GM04504 (cell line): ENCODE data around the gene YIF1A.
"Not testable (repeated sequence)": the region's sequence is repeated elsewhere in the genome, so short reads cannot be mapped to it uniquely, and the experiment has no call there.

Experiments
- DNase-seq: peaks from one replicate; pipeline ENCODE4 v3.0.0-alpha.2; 2012; ENCODE audit warnings: low read depth

The YIF1A gene

GRCh38 chr11:66311965-66312548 is 23.1 kb upstream of the YIF1A start:
- peak; percentile 73 for DNase-seq

- DNase-seq, result no peak
These were observed 22.6 kb upstream of the YIF1A start for GRCh38 chr11:66311470-66311964.

- DNase-seq, result not testable (repeated sequence)
These were observed 22.0 kb upstream of the YIF1A start for GRCh38 chr11:66310803-66311440.

- no peak for DNase-seq
These were observed 21.4 kb upstream of the YIF1A start for GRCh38 chr11:66310324-66310723.

GRCh38 chr11:66309475-66309874 is 20.5 kb upstream of the YIF1A start:
- DNase-seq, result no peak

- no peak for DNase-seq
These were observed 13.7 kb upstream of the YIF1A start for GRCh38 chr11:66302656-66303055.

- no peak for DNase-seq
These were observed 10.2 kb upstream of the YIF1A start for GRCh38 chr11:66299186-66299585.

- DNase-seq, result no peak
These were observed 8.7 kb upstream of the YIF1A start for GRCh38 chr11:66297610-66298009.

- no peak for DNase-seq
These were observed 6.0 kb upstream of the YIF1A start for GRCh38 chr11:66294626-66295620.

- DNase-seq, result no peak
These were observed 5.1 kb upstream of the YIF1A start for GRCh38 chr11:66293777-66294625.

- no peak for DNase-seq
These were observed 4.4 kb upstream of the YIF1A start for GRCh38 chr11:66293352-66293751.

- DNase-seq, result no peak
These were observed 3.8 kb upstream of the YIF1A start for GRCh38 chr11:66292543-66293332.

GRCh38 chr11:66291706-66292542 is 3.0 kb upstream of the YIF1A start, which contains the start of gene TMEM151A:
TSS of gene TMEM151A (plus strand) at chr11:66291894. CDS start at chr11:66292014, 120 bp downstream.
- no peak for DNase-seq

GRCh38 chr11:66291303-66291705 is 2.4 kb upstream of the YIF1A start:
- no peak for DNase-seq

- no peak for DNase-seq
These were observed 1.3 kb upstream of the YIF1A start for GRCh38 chr11:66290330-66290621.

- DNase-seq, result no peak
These were observed 796 bp upstream of the YIF1A start for GRCh38 chr11:66289548-66290329.

- no peak for DNase-seq
These were observed 863 bp downstream of the YIF1A start for GRCh38 chr11:66287889-66288670.

GRCh38 chr11:66287211-66287888 is 1.6 kb downstream of the YIF1A start:
- no peak for DNase-seq
